Measurements from ENCODE around the gene NPC2. TPM values are rescaled to one million over a fixed set of nuclear protein-coding genes. Genes with fewer than 3 reads are reported as not detected.

Gene NPC2
- total and polyA plus RNA-seq, 2 experiments from 2014 or later = 103 to 156 TPM

GRCh38 chr14:74524076-74524811, 31.1 kb upstream of the NPC2 start:
- Histone ChIP-seq H3K4me2 (ENCODE audit: unreplicated experiment) (peak overlapping the region; percentile 20), H3K36me3 (ENCODE audit: low read depth) (peaks cover 8% of the 10 kb centered on the region; the same call in 1 of the 2 replicates), H3K9me3 (ENCODE audit: low read depth) (no peaks in the 10 kb centered on the region), H4K20me1 (ENCODE audit: insufficient read depth) (no peaks in the 10 kb centered on the region), H3K27ac (peak overlapping the region; percentile 57), H3K4me3 (no peak overlapping the region), H3F3A (ENCODE audit: insufficient read depth) (peaks cover 7% of the 10 kb centered on the region), H3K9ac (peak overlapping the region; percentile 31; the same call in 1 of the 2 replicates), H3K27me3 (replicated peaks; ENCODE audit: insufficient read depth) (no peaks in the 10 kb centered on the region), H3K4me1 (ENCODE audit: insufficient read depth) (peaks cover 16% of the 10 kb centered on the region), H3K79me2 (ENCODE audit: insufficient read depth) (no peaks in the 10 kb centered on the region), H2AFZ (no peak overlapping the region), H3K9me2 (ENCODE audit: insufficient read depth) (no peaks in the 10 kb centered on the region)
- peak; percentile 62 for DNase-seq
- in situ Hi-C loops (cut with MboI) = no loop called here
- TF ChIP-seq EZH2 (IDR thresholded peaks at IDR 0.05; ENCODE audit: insufficient read depth, poor library complexity, severe bottlenecking) = no peak
- WGBS, 2 experiments (ENCODE audit: low coverage in 1 of 2, low lambda C conversion rate in 2 of 2, missing lambda C conversion rate in 2 of 2) = 70 to 73% methylated on average over 12 to 14 of the region's 14 CpGs

- Histone ChIP-seq H3K9me2 (ENCODE audit: insufficient read depth) (no peaks in the 10 kb centered on the region), H3K79me2 (ENCODE audit: insufficient read depth) (no peaks in the 10 kb centered on the region), H3K4me1 (ENCODE audit: insufficient read depth) (peaks cover 16% of the 10 kb centered on the region), H3F3A (ENCODE audit: insufficient read depth) (peaks cover 15% of the 10 kb centered on the region), H4K20me1 (ENCODE audit: insufficient read depth) (no peaks in the 10 kb centered on the region), H3K4me3 (no peak overlapping the region), H3K36me3 (ENCODE audit: low read depth) (peaks cover 16% of the 10 kb centered on the region; the same call in 1 of the 2 replicates), H3K9me3 (ENCODE audit: low read depth) (no peaks in the 10 kb centered on the region), H3K27me3 (replicated peaks; ENCODE audit: insufficient read depth) (no peaks in the 10 kb centered on the region), H2AFZ (no peak overlapping the region), H3K27ac (no peak overlapping the region), H3K4me2 (ENCODE audit: unreplicated experiment) (no peak overlapping the region), H3K9ac (no peak overlapping the region)
- no peak for DNase-seq
- TF ChIP-seq EZH2phosphoT487 (IDR thresholded peaks at IDR 0.05; ENCODE audit: insufficient read depth, low read depth) (no peak), EZH2 (IDR thresholded peaks at IDR 0.05; ENCODE audit: insufficient read depth, poor library complexity, severe bottlenecking) (no peak)
- in situ Hi-C loops (cut with MboI) = no loop called here
- WGBS, 2 experiments (ENCODE audit: low coverage in 1 of 2, low lambda C conversion rate in 2 of 2, missing lambda C conversion rate in 2 of 2) = 92 to 93% methylated on average over 7 of the region's 7 CpGs
Measured at GRCh38 chr14:74522740-74523139, 29.6 kb upstream of the NPC2 start.

- Histone ChIP-seq H3K36me3 (ENCODE audit: low read depth) (peaks cover 16% of the 10 kb centered on the region; the same call in 1 of the 2 replicates), H3K9me3 (ENCODE audit: low read depth) (no peaks in the 10 kb centered on the region), H3K27me3 (replicated peaks; ENCODE audit: insufficient read depth) (no peaks in the 10 kb centered on the region), H3K27ac (no peak overlapping the region), H3K9me2 (ENCODE audit: insufficient read depth) (no peaks in the 10 kb centered on the region), H2AFZ (no peak overlapping the region), H3K79me2 (ENCODE audit: insufficient read depth) (no peaks in the 10 kb centered on the region), H3K4me2 (ENCODE audit: unreplicated experiment) (no peak overlapping the region), H3F3A (ENCODE audit: insufficient read depth) (peaks cover 15% of the 10 kb centered on the region), H4K20me1 (ENCODE audit: insufficient read depth) (no peaks in the 10 kb centered on the region), H3K4me1 (ENCODE audit: insufficient read depth) (peaks cover 16% of the 10 kb centered on the region), H3K4me3 (no peak overlapping the region), H3K9ac (no peak overlapping the region)
- in situ Hi-C loops (cut with MboI) = no loop called here
- TF ChIP-seq EZH2phosphoT487 (IDR thresholded peaks at IDR 0.05; ENCODE audit: insufficient read depth, low read depth) (no peak), EZH2 (IDR thresholded peaks at IDR 0.05; ENCODE audit: insufficient read depth, poor library complexity, severe bottlenecking) (no peak)
- DNase-seq = no peak
- 88 to 95% methylated on average over 9 to 10 of the region's 10 CpGs for WGBS, 2 experiments (ENCODE audit: low coverage in 1 of 2, low lambda C conversion rate in 2 of 2, missing lambda C conversion rate in 2 of 2)
Measured at GRCh38 chr14:74521756-74522155, 28.7 kb upstream of the NPC2 start.

GRCh38 chr14:74519316-74520074, 26.4 kb upstream of the NPC2 start:
- WGBS, 2 experiments (ENCODE audit: low coverage in 1 of 2, low lambda C conversion rate in 2 of 2, missing lambda C conversion rate in 2 of 2) = 83 to 86% methylated on average over 6 of the region's 6 CpGs
- no peaks in the 10 kb centered on the region for H3K9me2 ChIP-seq (ENCODE audit: insufficient read depth)
- DNase-seq = no peak
- peaks cover 20% of the 10 kb centered on the region; the same call in 1 of the 2 replicates for H3F3A ChIP-seq (ENCODE audit: insufficient read depth)
- in situ Hi-C loops (cut with MboI) = no loop called here
- H2AFZ ChIP-seq = no peak overlapping the region
- no peaks in the 10 kb centered on the region for H3K9me3 ChIP-seq (ENCODE audit: low read depth)
- H3K79me2 ChIP-seq (ENCODE audit: insufficient read depth) = no peaks in the 10 kb centered on the region
- H3K27me3 ChIP-seq (replicated peaks; ENCODE audit: insufficient read depth) = no peaks in the 10 kb centered on the region
- H3K4me1 ChIP-seq (ENCODE audit: insufficient read depth) = peaks cover 4% of the 10 kb centered on the region
- peaks cover 16% of the 10 kb centered on the region; the same call in 1 of the 2 replicates for H3K36me3 ChIP-seq (ENCODE audit: low read depth)
- H3K4me2 ChIP-seq (ENCODE audit: unreplicated experiment) = no peak overlapping the region
- no peak overlapping the region for H3K9ac ChIP-seq
- no peak overlapping the region for H3K27ac ChIP-seq
- H4K20me1 ChIP-seq (ENCODE audit: insufficient read depth) = no peaks in the 10 kb centered on the region
- no peak overlapping the region for H3K4me3 ChIP-seq
- TF ChIP-seq EZH2phosphoT487 (IDR thresholded peaks at IDR 0.05; ENCODE audit: insufficient read depth, low read depth) = no peak
- no peak for TF ChIP-seq EZH2 (IDR thresholded peaks at IDR 0.05; ENCODE audit: insufficient read depth, poor library complexity, severe bottlenecking)
